BJ (cell line): Measurements from ENCODE around the gene CORO2B. TPM values are rescaled to one million over a fixed set of nuclear protein-coding genes. Genes with fewer than 3 reads are reported as not detected.

Source experiments
- CTCF ChIA-PET: fragments of 350-600 bp; formaldehyde crosslinking; extraction: SDS; loops from one replicate; lab custom pipeline; 2021; ENCODE audit warnings: antibody characterized with exemption, inconsistent platforms; lab: Yijun Ruan, JAX
- POLR2A ChIA-PET: fragments of 300-600 bp; sonication (Branson Sonifier 250); formaldehyde crosslinking; extraction: SDS; loops from one replicate; lab custom pipeline; 2021; ENCODE audit warnings: antibody characterized with exemption; lab: Charles Lee
- DNase-seq: peaks from one replicate; pipeline ENCODE4 v3.0.0-alpha.2; 2011; ENCODE audit warnings: low read depth
- H3K27me3 ChIP-seq: 2 replicates; pipeline ENCODE4 v1.6.0; 2011; ENCODE audit warnings: low read length; ENCODE audit not compliant: control insufficient read depth, insufficient read depth
- H3K36me3 ChIP-seq: 2 replicates; pipeline ENCODE4 v1.5.1; 2011; ENCODE audit warnings: low read length; ENCODE audit not compliant: control insufficient read depth, insufficient read depth
- H3K4me3 ChIP-seq: 2 replicates; pipeline ENCODE4 v1.5.1; 2011; ENCODE audit warnings: low read depth, mild to moderate bottlenecking, control low read depth, low read length
- polyA plus RNA-seq: library from polyadenylated mRNA; depleted of rRNA; stranded (reverse); fragments of >200 nt; gene quantifications from 2 replicates; pipeline ENCODE4 v1.2.3, GENCODE V29; 2011
- TF ChIP-seq, protein P1 (sequence below): IDR thresholded peaks from 2 replicates; pipeline ENCODE4 v1.5.1; 2011; ENCODE audit warnings: low read depth, mild to moderate bottlenecking, control low read depth, inconsistent platforms, low read length, moderate library complexity; ENCODE audit not compliant: insufficient read depth

Gene CORO2B
- polyA plus RNA-seq, 1 experiment, result 7.7 TPM

DNA sequence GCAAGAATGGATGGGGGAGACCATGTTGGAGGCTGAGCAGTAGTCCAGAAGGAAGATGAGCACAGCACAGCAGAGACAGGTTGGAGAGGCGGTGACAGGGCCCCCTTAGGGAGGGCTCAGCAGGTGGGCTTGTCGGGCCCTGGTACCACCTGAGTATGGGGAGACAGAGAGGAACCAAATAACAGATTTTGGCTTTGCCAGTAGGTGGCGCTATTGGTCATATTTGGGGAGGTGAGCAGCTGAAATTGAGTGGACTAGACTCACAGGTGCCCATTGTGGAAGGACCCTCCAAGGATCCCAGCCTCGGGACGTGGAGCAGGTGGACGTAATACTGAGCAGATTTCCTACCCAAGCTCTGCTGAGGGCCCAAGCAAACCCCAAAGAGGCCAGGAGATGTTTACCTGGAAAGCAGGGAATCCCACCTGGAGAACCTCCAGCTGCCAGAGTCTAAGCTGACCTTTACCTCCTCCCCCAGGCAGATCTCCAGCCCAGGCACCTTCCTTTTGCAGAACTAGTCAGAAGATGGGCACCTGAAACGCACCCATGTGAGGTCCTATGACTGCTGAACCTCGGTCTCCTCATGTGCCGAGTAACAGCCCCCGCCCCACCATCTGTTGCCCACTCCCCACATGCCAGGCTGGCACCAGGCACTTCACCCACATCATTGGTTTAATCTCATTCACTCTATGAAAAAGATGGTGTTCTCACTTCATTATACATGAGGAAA is 24.6 kb upstream of the CORO2B start:
- Histone ChIP-seq H3K27me3 (peaks cover 1% of the 10 kb centered on the region; the same call in 1 of the 2 replicates), H3K4me3 (no peak overlapping the region), H3K36me3 (no peaks in the 10 kb centered on the region)
- ChIA-PET POLR2A (no interaction called here), CTCF (interaction anchor here (0.6 to 7.0 kb wide), 41 partner anchors 9 to 370 kb away, joined by 3 to 153 read pairs (median 5); partner anchors contain the start of gene FEM1B)
- DNase-seq, result no peak
- TF ChIP-seq, protein P1, sequence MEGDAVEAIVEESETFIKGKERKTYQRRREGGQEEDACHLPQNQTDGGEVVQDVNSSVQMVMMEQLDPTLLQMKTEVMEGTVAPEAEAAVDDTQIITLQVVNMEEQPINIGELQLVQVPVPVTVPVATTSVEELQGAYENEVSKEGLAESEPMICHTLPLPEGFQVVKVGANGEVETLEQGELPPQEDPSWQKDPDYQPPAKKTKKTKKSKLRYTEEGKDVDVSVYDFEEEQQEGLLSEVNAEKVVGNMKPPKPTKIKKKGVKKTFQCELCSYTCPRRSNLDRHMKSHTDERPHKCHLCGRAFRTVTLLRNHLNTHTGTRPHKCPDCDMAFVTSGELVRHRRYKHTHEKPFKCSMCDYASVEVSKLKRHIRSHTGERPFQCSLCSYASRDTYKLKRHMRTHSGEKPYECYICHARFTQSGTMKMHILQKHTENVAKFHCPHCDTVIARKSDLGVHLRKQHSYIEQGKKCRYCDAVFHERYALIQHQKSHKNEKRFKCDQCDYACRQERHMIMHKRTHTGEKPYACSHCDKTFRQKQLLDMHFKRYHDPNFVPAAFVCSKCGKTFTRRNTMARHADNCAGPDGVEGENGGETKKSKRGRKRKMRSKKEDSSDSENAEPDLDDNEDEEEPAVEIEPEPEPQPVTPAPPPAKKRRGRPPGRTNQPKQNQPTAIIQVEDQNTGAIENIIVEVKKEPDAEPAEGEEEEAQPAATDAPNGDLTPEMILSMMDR, result peak; percentile 80

DNA sequence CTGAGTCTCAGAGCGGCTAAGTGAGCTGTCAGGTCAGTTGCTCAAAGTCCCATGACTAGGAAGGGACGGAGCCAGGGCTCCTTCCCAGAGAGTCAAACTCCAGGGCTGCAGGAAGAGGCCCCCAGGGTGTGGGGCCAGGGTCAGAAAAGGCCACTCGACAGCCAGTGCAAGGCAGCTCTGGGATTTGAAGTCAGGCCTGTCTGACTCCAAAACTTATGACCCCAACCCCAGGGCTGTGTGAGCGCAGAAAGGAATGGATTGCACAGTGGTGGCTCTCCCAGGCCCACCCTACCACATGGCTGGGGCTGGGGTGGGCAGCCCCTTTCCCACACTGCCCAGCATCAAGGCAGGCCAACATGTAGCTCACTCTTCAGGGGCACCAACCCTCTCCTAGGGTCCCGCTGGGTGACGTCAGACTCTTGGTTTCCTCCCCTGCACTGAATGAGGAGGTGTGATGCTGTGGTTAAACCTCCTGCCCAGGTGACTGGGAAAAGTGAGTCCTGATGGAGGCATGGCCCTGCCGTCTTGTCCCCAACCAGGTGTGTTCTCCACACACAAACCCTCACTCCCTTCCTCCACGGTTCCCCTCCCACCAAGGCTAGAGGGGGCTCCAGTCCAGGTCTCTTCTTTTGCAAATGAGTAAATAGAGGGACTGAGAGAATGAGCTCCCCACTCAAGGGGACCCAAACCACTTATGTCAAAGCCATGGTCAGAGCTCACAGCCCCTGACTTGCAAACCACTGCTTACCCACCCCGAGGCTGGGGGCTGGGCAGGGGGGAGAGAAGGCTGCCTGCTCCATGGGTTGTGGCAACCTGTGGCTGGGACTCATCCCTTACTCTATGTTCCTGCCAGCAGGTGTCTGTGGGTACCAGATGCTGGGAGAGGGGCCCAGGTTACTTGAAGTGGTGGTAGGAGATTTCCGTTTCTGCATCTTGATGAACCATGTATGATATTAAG is 23.8 kb upstream of the CORO2B start:
- DNase-seq, result no peak
- POLR2A ChIA-PET, result no interaction called here
- Histone ChIP-seq H3K4me3 (no peak overlapping the region), H3K27me3 (0 out of 2 replicates have a peak, but pooled peaks cover under 1% of the 10 kb centered on the region), H3K36me3 (no peaks in the 10 kb centered on the region)
- CTCF ChIA-PET, result interaction anchor here (0.6 to 7.0 kb wide), 40 partner anchors 10 to 369 kb away, joined by 3 to 153 read pairs (median 5); partner anchors contain the start of gene FEM1B
- TF ChIP-seq, protein P1, result no peak

DNA sequence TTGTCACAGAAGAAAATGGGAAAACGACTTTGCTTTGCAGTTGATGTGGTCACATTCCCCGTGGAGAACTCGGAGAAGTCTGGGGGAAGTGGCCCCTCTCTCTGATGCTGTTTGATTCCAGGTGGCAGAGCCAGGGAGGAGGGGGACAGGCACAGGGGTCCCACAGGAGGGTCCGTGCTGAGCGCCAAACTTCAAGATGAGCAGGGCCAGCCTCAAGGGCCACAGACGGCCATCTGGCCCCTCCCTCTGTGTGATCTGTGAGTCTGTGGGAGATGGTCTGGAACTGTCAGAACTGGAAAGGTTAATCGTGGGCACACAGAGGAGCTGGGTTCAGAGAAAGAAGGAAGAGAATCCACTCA is 23.1 kb upstream of the CORO2B start:
- no peak overlapping the region for H3K4me3 ChIP-seq
- H3K27me3 ChIP-seq, result no peaks in the 10 kb centered on the region
- CTCF ChIA-PET, result interaction anchor here (2.5 to 7.0 kb wide), 6 partner anchors 117 to 368 kb away, joined by 8 to 153 read pairs (median 30); no protein-coding TSS in a partner anchor
- POLR2A ChIA-PET, result no interaction called here
- no peaks in the 10 kb centered on the region for H3K36me3 ChIP-seq
- TF ChIP-seq, protein P1, result no peak
- no peak for DNase-seq

DNA sequence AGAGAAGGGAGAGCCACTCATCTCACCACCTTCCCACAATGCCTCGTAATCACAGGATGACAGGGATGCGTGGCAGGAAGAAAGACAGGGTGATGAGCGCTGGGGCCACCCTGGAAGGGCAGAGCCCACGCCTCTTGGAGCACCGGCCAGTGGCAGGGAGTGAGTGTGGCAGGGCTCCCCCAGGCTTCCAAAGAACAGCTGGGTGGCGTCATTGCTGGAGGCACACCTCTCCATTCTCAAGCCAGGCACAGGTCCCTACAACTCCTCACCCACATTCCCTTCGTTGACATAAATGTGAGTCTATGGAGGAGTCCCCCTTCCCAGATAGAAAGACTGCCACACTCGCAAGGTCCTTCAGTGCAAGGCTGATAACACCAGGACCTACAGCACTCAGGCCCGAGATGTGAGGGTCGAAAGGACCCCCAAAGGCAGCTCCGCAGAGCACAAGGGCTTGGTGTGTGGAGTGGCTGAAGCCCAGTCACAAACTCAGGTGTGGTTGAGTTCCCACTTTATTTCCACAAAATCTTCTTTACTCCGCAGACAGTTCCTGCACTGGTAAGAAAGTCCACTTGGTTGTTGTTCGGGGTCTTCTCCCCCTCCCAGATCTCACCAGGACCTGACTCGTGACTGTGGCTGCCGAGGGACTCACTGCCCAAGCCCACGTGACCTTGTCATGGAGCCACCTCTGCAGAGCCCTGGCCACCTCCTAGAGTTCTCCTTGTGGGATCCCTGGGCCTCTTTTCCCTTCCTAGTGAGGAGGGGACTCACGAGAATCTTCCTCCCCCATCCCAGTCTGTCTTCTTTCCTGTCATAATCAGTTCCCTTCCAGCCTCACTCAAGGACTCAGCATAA is 22.4 kb upstream of the CORO2B start:
- TF ChIP-seq, protein P1, result no peak
- no peaks in the 10 kb centered on the region for H3K36me3 ChIP-seq
- no peaks in the 10 kb centered on the region for H3K27me3 ChIP-seq
- H3K4me3 ChIP-seq, result no peak overlapping the region
- ChIA-PET CTCF (interaction anchor here (0.9 to 7.0 kb wide), 14 partner anchors 9 to 368 kb away, joined by 3 to 153 read pairs (median 4); no protein-coding TSS in a partner anchor), POLR2A (no interaction called here)
- no peak for DNase-seq
